Measurements from ENCODE around the gene RPRD2. TPM values are rescaled to one million over a fixed set of nuclear protein-coding genes. Genes with fewer than 3 reads are reported as not detected.
A peak's percentile ranks its signal among the peaks of the same experiment; 100 is the strongest.

Gene RPRD2
- total RNA-seq, 1 donor from 2014 or later = 32.0 TPM

DNA sequence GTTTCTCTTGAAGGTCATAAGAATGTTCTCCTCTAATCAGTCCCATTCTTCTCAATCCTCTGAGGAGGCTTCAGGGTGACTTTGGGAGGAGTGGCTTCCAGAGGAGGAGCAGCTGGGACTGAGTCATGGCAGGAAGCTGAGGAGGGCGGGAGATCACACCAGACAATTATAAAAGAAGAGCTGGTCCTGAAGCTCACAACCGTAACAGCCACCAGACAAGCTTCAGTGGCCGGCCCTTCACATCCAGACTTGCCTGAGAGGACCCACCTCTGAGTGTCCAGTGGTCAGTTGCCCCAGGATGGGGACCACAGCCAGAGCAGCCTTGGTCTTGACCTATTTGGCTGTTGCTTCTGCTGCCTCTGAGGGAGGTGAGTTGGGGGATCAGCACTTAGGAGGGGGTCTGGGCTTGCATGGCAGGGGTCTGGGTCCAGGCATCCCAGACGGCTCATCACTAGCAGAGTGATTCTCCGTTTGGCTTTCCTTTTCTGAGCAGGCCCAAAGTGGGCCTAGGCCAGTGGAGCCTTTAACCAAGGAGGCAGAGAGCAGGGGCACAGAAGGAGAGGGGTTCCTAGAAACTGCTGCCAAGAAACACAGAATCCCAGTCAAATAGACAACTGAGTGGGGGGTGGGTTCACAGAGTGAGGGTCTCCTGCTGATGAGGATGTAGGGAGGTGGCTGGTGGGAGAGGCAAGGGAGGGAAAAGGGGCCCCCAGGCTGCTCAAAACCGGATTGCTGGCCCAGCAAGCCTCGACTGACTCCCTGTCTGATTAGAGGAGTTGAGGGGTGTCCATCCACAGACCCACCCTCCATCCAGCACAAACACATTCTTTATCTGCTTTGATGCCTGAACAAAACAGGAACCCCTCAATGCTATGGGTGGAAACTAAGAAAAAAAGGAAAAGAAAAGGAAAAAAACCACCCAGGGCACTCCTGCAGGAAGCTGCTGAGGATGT, 144.2 kb downstream of the RPRD2 start, which contains the start of gene ECM1:
TSS of gene ECM1 (plus strand) at position 198 of the 953 bp plus-strand sequence. CDS start at position 299, 101 bp downstream.
- peak within 1 kb of the TSS; percentile 37 for H3K4me3 ChIP-seq
- ATAC-seq = peak; percentile 59 to 68
- peaks cover 20% of the 10 kb centered on the region for H3K4me1 ChIP-seq
- TF ChIP-seq, protein P1, sequence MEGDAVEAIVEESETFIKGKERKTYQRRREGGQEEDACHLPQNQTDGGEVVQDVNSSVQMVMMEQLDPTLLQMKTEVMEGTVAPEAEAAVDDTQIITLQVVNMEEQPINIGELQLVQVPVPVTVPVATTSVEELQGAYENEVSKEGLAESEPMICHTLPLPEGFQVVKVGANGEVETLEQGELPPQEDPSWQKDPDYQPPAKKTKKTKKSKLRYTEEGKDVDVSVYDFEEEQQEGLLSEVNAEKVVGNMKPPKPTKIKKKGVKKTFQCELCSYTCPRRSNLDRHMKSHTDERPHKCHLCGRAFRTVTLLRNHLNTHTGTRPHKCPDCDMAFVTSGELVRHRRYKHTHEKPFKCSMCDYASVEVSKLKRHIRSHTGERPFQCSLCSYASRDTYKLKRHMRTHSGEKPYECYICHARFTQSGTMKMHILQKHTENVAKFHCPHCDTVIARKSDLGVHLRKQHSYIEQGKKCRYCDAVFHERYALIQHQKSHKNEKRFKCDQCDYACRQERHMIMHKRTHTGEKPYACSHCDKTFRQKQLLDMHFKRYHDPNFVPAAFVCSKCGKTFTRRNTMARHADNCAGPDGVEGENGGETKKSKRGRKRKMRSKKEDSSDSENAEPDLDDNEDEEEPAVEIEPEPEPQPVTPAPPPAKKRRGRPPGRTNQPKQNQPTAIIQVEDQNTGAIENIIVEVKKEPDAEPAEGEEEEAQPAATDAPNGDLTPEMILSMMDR (IDR thresholded peaks at IDR 0.05) = no peak
- intact Hi-C loops (cut with DNase I) = no loop called here
- H3K9me3 ChIP-seq = no peaks in the 10 kb centered on the region
- peaks cover 27% of the 10 kb centered on the region for H3K36me3 ChIP-seq
- peak; percentile 42 for DNase-seq
- no peaks in the 10 kb centered on the region for H3K27me3 ChIP-seq (ENCODE audit: low read depth)
- peak within 1 kb of the TSS; percentile 69 for H3K27ac ChIP-seq

DNA sequence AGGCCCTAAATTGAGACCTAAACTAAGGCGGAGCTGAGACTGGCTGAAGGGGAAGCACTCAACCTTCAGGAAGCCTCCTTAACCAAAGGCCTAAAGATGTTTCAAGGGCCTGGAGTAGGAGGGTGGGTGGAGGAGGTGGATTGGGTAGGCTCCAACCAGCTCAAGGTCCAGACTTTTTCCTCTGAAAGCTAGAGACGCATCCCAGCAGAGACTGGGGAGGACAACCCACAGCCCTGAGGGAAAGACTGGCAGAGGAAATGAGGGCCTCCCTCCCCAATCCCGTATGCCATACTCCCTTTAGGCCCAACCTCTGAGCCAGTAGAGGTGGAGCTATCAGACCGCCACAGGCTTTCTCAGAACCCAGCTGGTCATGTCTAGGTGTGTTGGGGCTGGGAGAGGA, 145.0 kb downstream of the RPRD2 start:
- H3K4me3 ChIP-seq = peak overlapping the region; percentile 37
- H3K27ac ChIP-seq = peak overlapping the region; percentile 69
- H3K36me3 ChIP-seq = peaks cover 27% of the 10 kb centered on the region
- no peaks in the 10 kb centered on the region for H3K27me3 ChIP-seq (ENCODE audit: low read depth)
- peaks cover 20% of the 10 kb centered on the region for H3K4me1 ChIP-seq
- TF ChIP-seq, protein P1 (IDR thresholded peaks at IDR 0.05) = no peak
- DNase-seq = peak; percentile 26
- no peaks in the 10 kb centered on the region for H3K9me3 ChIP-seq
- intact Hi-C loops (cut with DNase I) = no loop called here
- peak; percentile 47 to 71 for ATAC-seq

DNA sequence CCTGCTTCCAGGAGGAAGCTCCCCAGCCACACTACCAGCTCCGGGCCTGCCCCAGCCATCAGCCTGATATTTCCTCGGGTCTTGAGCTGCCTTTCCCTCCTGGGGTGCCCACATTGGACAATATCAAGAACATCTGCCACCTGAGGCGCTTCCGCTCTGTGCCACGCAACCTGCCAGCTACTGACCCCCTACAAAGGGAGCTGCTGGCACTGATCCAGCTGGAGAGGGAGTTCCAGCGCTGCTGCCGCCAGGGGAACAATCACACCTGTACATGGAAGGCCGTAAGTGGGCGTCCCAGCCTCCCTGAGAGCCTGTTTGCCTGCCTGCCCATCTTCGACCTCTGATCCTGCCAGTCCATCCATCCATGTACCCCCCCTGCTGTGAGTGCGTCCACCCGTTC, 147.6 kb downstream of the RPRD2 start:
- peaks cover 29% of the 10 kb centered on the region for H3K4me1 ChIP-seq
- no peaks in the 10 kb centered on the region for H3K9me3 ChIP-seq
- intact Hi-C loops (cut with DNase I) = no loop called here
- DNase-seq (peak; percentile 41), ATAC-seq (no peak)
- no peak overlapping the region for H3K27ac ChIP-seq
- H3K36me3 ChIP-seq = peaks cover 5% of the 10 kb centered on the region
- no peak overlapping the region for H3K4me3 ChIP-seq
- no peaks in the 10 kb centered on the region for H3K27me3 ChIP-seq (ENCODE audit: low read depth)
- TF ChIP-seq, protein P1 (IDR thresholded peaks at IDR 0.05) = no peak

DNA sequence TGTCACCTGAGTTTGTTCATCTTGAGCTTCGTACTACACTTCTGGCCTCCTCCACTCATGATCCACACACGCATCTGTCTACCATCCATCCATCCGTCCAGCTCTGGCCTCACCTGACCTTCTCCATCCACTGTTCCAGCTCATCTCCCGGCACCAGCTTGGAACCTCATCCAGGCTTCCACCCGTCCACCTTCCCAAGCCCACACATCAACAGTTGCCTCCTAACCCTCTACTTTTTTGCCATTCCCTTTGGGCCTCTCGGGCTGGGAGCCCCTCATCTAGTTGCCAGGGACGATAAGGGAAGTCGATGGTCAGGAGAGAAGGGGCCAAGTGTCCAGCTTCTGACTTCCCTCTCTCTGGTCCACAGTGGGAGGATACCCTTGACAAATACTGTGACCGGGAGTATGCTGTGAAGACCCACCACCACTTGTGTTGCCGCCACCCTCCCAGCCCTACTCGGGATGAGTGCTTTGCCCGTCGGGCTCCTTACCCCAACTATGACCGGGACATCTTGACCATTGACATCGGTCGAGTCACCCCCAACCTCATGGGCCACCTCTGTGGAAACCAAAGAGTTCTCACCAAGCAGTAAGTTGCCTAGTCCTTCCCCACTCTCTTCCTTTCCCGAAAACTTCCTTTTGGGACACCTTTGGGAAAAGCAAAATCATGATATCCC, 148.2 kb downstream of the RPRD2 start:
- TF ChIP-seq, protein P1 (IDR thresholded peaks at IDR 0.05) = no peak
- Histone ChIP-seq H3K4me3 (no peak overlapping the region), H3K27me3 (ENCODE audit: low read depth) (no peaks in the 10 kb centered on the region), H3K27ac (no peak overlapping the region), H3K9me3 (no peaks in the 10 kb centered on the region), H3K36me3 (peaks cover under 1% of the 10 kb centered on the region), H3K4me1 (peaks cover 30% of the 10 kb centered on the region)
- ATAC-seq (no peak), DNase-seq (no peak)
- intact Hi-C loops (cut with DNase I) = no loop called here

DNA sequence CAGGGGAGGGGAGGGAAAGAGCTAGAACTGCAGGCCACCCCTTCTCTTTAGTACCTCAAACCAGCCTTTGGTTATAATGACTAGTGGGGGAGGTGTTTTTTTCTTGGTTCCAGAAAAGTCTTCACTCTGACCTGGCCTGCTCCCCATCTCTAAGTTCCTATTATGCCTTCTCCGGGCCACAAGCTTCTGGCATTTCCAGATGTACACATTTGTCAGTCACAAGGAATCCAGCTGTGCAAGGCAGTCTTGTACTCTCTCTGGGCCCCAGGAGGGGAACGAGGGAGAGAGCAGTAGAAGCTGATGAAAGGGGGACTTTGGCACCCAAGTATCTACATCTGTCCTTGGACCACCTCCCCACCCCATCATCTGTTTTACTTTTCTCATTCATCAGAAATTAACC, 148.9 kb downstream of the RPRD2 start:
- DNase-seq = no peak
- H3K27me3 ChIP-seq (ENCODE audit: low read depth) = no peaks in the 10 kb centered on the region
- no peak for ATAC-seq
- TF ChIP-seq, protein P1 (IDR thresholded peaks at IDR 0.05) = no peak
- intact Hi-C loops (cut with DNase I) = no loop called here
- no peaks in the 10 kb centered on the region for H3K36me3 ChIP-seq
- H3K4me1 ChIP-seq = peaks cover 26% of the 10 kb centered on the region
- H3K9me3 ChIP-seq = no peaks in the 10 kb centered on the region
- H3K27ac ChIP-seq = no peak overlapping the region
- no peak overlapping the region for H3K4me3 ChIP-seq

Measured in lower lobe of right lung (tissue), 2 donors.